ENCODE results near the gene MRPL4. TPM values are rescaled to one million over a fixed set of nuclear protein-coding genes. Genes with fewer than 3 reads are reported as not detected.

The MRPL4 gene
- total RNA-seq, 1 experiment from 2014 or later, result 99.3 TPM

DNA sequence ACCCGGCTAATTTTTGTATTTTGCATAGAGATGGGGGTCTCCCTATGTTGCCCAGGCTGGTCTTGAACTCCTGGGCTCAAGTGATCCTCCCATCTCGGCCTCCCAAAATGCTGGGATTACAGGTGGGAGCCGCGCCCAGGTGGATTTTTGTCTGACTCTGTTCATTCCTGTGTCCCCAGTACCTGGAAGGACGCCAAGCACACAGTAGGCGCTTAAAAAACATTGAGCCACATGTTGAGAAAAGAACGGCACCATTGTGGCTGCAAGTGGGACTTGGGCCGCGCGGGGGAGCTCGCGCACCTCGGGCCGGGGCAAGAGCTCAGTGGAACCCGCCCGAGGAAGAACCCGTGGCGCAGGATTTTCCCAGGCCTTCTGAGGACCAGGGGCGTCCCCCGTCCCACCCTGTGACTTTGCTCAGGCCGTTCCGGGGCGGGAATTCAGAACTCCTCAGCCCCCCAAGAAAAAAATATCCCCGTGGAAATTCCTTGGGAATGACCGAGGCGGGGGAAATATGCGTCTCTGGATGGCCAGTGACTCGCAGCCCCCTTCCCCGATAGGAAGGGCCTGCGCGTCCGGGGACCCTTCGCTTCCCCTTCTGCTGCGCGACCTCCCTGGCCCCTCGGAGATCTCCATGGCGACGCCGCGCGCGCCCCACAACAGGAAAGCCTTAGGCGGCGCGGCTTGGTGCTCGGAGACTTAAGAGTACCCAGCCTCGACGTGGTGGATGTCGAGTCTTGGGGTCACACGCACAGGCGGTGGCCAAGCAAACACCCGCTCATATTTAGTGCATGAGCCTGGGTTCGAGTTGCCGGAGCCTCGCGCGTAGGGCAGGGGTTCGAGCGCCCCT lies 17.5 kb downstream of the MRPL4 start:
- no peak overlapping the region for H2BK120ac ChIP-seq (ENCODE audit: low read depth, low read length, poor library complexity, severe bottlenecking)
- H2AK5ac ChIP-seq (ENCODE audit: insufficient read length, low read length), result no peak overlapping the region
- H3K56ac ChIP-seq (ENCODE audit: insufficient read length, low read depth, low read length), result no peak overlapping the region
- peak overlapping the region; percentile 52 to 74 for H3K4me3 Mint-ChIP-seq
- no peak overlapping the region for H3K14ac ChIP-seq (ENCODE audit: insufficient read depth, low read length)
- H2BK12ac ChIP-seq (ENCODE audit: insufficient read length, low read depth, low read length), result no peak overlapping the region
- no peak overlapping the region for H4K5ac ChIP-seq (ENCODE audit: insufficient read length, low read depth, low read length)
- TF ChIP-seq, protein P1, sequence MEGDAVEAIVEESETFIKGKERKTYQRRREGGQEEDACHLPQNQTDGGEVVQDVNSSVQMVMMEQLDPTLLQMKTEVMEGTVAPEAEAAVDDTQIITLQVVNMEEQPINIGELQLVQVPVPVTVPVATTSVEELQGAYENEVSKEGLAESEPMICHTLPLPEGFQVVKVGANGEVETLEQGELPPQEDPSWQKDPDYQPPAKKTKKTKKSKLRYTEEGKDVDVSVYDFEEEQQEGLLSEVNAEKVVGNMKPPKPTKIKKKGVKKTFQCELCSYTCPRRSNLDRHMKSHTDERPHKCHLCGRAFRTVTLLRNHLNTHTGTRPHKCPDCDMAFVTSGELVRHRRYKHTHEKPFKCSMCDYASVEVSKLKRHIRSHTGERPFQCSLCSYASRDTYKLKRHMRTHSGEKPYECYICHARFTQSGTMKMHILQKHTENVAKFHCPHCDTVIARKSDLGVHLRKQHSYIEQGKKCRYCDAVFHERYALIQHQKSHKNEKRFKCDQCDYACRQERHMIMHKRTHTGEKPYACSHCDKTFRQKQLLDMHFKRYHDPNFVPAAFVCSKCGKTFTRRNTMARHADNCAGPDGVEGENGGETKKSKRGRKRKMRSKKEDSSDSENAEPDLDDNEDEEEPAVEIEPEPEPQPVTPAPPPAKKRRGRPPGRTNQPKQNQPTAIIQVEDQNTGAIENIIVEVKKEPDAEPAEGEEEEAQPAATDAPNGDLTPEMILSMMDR (conservative IDR thresholded peaks at IDR 0.05), result peak; percentile 96
- H3K4me2 ChIP-seq (ENCODE audit: insufficient read depth, insufficient read length, low read length), result peak overlapping the region; percentile 64
- H3K27me3 ChIP-seq (ENCODE audit: insufficient read depth, low read length), result peaks cover 9% of the 10 kb centered on the region; the same call in 1 of the 2 replicates
- no peaks in the 10 kb centered on the region for H3K79me1 ChIP-seq (ENCODE audit: insufficient read depth, low read depth, low read length, poor library complexity, severe bottlenecking)
- 0 out of 4 replicates have a peak, but pooled peaks cover 0 to 6% of the 10 kb centered on the region in 2 experiments for H3K4me1 Mint-ChIP-seq
- H2AFZ ChIP-seq (ENCODE audit: low read length), result no peak overlapping the region
- H3K4ac ChIP-seq (ENCODE audit: low read depth, low read length), result no peak overlapping the region
- H4K91ac ChIP-seq (ENCODE audit: insufficient read length, low read depth, low read length), result no peak overlapping the region
- H4K20me1 ChIP-seq (ENCODE audit: control insufficient read depth, insufficient read depth, insufficient read length), result no peaks in the 10 kb centered on the region
- no peaks in the 10 kb centered on the region for H3K4me1 ChIP-seq (ENCODE audit: insufficient read depth, low read length)
- H3K9ac ChIP-seq (ENCODE audit: extremely low read depth, insufficient read length, low read length), result no peak overlapping the region
- no peak overlapping the region for H2BK20ac ChIP-seq (ENCODE audit: low read depth, low read length, poor library complexity, severe bottlenecking)
- H3K36me3 Mint-ChIP-seq (ENCODE audit: insufficient read depth in 1 of 3, low read depth in 3 of 3), result no peaks in the 10 kb centered on the region; a peak in 1 of 7 replicates
- no peak overlapping the region for H4K8ac ChIP-seq (replicated peaks; ENCODE audit: insufficient read length, low read depth, low read length)
- no peak overlapping the region for H3T11ph ChIP-seq (ENCODE audit: low read length)
- H3K9me3 ChIP-seq (ENCODE audit: control insufficient read depth, low read depth, low read length), result no peaks in the 10 kb centered on the region
- H3K27me3 Mint-ChIP-seq (ENCODE audit: low read depth), result peaks cover 70% of the 10 kb centered on the region
- H3K23ac ChIP-seq (ENCODE audit: insufficient read length, low read depth, low read length), result no peak overlapping the region
- H2BK5ac ChIP-seq (ENCODE audit: insufficient read length, low read length), result no peak overlapping the region
- H3K79me2 ChIP-seq (ENCODE audit: insufficient read depth, low read length), result no peaks in the 10 kb centered on the region
- H3K27ac Mint-ChIP-seq, result no peak overlapping the region; a peak in 1 of 7 replicates
- no CpG with 5 or more reads among the region's 59 CpGs for WGBS (ENCODE audit: extremely low coverage, insufficient read length, low lambda C conversion rate)
- peaks cover 6% of the 10 kb centered on the region for H3K23me2 ChIP-seq (ENCODE audit: insufficient read length, low read depth, low read length, poor library complexity, severe bottlenecking)
- H3K27ac ChIP-seq (ENCODE audit: insufficient read length, low read depth, low read length), result no peak overlapping the region
- no peaks in the 10 kb centered on the region for H3K9me3 Mint-ChIP-seq
- DNase-seq, result peak; percentile 86
- H2BK15ac ChIP-seq (ENCODE audit: low read depth, low read length), result no peak overlapping the region
- peak overlapping the region; percentile 1 for H3K18ac ChIP-seq (ENCODE audit: insufficient read length, low read depth, low read length)

Measured in H9 (cell line).